GM19455 (cell line): Measurements from ENCODE around the gene FLT3LG.

Experiments used
- ATAC-seq: cut with Tn5 transposase; IDR thresholded peaks from one replicate; pipeline ENCODE4 v1.9.1; 2021; ENCODE audit not compliant: unreplicated experiment

Gene FLT3LG

DNA sequence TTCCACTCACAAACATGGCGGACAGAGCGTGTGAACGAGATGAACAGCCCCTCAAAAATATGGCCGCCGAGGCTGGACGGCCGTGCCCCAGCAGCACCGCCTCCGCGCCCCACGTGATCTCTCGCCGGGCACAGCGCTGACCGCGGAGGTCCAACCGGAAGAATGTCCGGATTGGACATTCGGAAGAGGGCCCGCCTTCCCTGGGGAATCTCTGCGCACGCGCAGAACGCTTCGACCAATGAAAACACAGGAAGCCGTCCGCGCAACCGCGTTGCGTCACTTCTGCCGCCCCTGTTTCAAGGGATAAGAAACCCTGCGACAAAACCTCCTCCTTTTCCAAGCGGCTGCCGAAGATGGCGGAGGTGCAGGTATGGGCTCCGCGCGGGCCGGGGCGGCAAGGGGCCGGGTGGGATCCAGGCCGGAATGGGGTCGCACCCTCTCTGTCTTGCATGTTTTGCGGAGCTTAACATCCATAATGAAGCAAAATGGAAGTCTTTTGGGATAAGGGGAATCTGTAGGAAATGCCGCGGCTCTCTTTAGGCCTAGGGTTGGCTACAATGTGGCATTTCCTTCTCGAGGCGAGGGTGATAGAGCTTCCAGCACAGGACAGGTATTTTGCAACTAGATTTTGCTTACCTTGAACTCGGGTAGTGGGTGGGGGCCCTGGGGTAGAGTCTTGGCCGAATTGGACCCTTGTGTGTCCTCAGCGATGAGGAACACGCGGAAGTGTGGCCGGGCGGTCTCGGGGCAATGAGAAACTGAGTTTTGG lies 13.4 kb downstream of the FLT3LG start, which contains the start of gene RPL13A:
TSS of gene RPL13A (plus strand) at position 332 of the 769 bp plus-strand sequence. CDS start at position 354, 22 bp downstream.
- peak; percentile 81 for ATAC-seq

DNA sequence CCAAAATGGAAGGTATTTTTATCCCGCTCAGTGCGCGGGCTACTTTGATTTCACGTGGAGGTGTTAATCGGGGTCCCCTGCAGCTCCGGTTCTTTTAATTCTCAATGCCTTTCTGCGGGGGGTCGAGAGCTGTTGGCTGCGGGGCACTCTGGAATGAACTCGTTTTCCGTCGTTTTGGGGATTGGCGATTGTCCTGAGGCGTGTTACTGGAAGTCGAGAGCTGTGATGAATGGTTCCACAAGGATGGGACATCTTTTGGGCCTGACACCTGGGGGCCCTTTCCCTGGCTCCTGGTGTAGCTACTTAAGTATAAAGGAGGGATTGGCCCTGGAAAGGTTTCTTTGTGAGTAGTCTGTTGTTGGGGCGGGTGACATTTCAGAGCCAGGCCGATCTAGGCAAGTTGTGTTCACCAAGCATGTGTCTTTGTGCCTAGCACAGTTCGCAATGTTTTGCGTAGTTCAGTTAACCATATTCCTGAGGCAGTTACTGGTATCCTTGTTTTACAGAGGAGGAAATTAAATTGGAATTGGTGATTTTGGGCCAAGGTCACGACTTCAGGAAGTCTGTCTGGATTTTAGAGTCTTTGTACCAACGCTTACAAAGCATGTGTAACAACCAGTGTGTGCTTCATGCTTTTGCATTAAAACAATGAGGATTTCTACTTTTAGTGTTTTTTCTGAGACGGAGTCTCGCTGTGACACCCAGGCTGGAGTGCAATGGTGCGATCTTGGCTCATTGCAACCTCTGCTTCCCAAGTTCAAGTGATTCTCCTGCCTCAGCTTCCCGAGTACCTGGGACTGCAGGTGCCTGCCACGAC lies 14.2 kb downstream of the FLT3LG start:
- no peak for ATAC-seq

DNA sequence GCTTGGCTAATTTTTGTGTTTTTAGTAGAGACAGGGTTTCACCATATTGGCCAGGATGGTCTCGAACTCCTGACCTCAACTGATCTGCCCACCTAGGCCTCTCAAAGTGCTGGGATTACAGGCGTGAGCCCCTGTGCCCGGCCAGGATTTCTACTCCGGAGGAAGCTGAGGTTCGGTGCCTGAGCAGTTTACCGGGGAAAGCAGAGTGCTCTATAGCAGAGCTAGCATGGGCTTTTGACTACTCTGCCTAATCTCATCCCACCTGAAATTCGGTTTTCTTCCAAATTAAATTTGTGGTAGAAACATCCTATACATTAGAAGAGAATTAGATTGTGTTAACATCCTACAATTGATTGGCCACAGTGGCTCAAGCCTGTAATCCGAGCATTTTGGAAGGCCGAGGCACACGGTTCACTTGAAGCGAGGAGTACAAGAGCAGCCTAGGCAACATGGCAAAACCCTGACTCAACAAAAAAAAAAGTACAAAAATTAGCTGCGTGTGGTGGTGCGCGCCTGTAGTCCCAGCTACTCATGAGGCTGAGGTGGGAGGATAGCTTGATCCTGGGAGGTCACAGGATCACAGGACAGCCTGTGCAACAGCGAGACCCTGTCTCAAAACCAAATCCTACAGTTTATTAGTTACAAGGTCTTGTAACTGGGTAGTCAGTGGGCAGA lies 15.0 kb downstream of the FLT3LG start:
- no peak for ATAC-seq

DNA sequence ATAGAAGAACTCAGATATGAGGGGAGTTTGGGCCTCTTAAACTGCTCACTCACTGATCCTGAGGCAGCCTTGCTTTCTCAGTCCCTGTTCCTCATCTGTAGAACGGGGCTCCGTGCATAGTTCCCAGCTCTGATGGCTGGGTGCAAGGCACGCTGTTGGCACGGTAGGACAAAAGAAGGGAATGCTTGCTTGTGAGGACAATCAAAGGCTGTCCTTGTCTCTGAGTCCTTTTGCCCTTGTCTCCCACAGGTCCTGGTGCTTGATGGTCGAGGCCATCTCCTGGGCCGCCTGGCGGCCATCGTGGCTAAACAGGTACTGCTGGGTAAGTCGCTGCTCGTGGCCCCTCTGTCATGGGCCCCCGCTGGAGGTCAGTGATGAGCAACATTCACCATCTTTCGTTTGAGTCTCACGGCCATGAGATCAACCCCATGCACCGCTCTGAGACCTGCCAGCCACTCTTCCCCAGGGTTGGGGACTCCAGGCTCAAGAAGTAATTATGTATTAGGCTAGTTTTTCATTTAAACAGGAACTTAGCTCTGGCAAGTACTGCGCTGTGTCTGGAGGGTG lies 15.7 kb downstream of the FLT3LG start:
- no peak for ATAC-seq

DNA sequence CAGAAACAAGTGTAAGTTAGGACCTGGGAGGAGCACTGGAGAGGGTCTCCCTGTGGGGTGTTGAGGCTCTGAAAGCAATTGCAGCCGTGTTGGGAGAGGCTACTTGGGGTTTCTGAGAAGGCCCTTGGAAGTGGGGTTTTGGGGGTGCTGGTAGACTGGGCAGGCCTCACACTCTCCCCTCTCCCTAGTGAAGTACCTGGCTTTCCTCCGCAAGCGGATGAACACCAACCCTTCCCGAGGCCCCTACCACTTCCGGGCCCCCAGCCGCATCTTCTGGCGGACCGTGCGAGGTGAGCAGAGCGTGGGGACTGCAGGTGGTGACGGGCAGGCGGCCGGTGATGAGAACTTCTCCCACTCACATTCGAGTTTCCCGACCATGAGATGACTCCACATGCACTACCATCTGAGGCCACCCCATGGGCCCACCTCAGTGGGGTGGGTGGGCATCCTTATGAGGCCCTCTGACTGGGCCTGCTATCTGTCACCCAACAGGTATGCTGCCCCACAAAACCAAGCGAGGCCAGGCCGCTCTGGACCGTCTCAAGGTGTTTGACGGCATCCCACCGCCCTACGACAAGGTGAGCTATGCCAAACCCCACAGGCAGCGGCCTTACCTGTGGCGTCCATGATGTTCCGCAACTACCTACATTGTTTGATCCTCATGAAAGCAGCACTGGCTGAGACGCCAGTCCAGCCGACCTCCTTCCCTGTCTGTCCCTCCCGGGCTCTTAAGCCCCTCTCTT lies 16.4 kb downstream of the FLT3LG start:
- no peak for ATAC-seq

DNA sequence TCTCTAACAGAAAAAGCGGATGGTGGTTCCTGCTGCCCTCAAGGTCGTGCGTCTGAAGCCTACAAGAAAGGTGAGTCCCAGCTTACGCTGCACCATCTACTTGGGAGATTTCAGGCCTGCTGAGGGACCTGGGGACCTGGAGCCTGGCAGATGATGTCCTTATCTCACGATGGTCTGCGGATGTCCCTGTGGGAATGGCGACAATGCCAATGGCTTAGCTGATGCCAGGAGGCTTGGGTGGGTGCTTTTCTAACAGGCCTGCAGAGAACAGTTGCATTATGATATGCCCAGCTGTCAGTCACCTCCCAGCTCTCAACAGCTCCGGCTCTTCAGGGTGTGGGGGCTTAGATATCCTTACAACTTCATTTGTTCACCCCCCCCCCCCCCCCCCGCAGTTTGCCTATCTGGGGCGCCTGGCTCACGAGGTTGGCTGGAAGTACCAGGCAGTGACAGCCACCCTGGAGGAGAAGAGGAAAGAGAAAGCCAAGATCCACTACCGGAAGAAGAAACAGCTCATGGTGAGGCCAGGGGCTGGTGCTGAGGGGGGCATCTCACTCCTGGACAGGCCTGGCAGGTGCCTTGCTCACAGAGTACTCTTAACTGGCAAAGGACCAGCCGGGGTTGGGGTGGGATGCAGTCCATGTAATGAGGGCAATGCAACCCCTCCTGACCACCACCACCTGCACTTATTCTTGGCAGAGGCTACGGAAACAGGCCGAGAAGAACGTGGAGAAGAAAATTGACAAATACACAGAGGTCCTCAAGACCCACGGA lies 17.2 kb downstream of the FLT3LG start:
- ATAC-seq, result no peak

DNA sequence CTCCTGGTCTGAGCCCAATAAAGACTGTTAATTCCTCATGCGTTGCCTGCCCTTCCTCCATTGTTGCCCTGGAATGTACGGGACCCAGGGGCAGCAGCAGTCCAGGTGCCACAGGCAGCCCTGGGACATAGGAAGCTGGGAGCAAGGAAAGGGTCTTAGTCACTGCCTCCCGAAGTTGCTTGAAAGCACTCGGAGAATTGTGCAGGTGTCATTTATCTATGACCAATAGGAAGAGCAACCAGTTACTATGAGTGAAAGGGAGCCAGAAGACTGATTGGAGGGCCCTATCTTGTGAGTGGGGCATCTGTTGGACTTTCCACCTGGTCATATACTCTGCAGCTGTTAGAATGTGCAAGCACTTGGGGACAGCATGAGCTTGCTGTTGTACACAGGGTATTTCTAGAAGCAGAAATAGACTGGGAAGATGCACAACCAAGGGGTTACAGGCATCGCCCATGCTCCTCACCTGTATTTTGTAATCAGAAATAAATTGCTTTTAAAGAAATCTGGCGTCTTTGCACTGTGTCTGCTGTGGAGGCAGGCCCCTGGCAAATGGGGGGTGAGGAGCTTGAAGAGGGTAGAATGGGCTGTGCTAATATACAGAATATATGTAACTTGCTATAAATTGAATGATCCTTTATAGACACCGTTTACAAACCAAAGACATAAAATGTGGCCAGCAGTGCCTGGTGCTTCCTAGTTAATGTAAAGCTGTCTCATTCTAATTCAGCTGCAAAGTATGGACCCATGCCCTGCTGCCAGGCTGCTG lies 18.0 kb downstream of the FLT3LG start:
- no peak for ATAC-seq

DNA sequence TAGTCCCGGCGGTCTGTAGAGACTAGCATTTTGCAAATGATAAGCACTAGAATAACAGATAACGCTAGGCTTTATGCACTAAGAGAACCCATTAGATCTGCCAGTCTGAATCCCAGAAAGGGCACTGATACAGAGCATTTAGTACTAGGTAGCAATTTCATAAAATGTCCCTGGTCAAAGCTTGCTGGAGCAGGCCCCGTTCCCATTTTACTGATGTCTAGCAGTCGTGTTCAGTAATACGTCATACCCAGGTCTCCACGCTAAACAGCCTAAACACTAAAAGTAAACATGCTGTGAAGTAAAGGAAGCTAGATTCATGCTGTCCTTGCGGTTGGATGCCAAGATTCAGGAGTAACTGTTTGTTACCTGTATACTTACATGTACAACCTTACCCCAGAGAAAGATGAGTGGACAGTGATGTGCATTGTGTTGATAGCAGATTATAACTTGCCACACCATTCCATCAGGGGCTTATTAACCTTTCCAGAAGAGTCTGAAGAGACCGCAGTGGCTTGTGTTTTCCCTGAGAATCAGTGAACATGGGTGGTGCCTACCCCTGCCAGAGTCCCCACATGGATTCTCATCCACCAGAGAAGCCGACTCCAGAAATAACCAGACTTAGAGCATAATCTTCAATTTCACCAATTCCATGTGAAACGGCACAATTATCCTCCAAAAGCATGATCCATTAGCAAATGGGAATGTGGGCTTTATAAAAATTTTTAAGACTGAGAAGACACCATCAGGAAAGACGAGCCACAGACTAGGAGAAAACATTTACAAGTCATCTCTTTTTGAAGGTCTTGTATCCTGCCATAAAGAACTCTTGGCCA lies 18.8 kb downstream of the FLT3LG start:
- ATAC-seq, result no peak

DNA sequence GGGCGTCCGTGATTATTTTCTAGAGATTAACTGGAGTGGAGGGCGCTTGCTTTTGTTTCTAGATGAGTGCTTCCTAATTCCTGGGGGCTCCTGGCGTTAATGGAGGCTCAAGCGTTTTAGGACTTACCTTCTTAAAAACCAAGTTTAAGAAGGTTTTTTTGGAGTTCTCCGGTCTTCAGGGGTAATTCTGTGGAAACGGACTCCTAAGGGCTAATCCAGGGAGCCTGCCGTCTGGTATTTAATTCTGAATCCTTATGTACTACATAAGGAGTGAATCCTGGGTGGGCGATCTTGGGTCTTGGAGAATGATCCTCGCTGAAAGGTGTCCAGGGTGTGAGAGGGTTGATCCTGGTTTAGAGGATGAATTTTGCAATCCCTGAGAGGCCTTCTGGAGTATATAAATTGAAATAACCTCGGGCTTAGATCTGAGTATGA lies 22.6 kb downstream of the FLT3LG start:
- no peak for ATAC-seq

DNA sequence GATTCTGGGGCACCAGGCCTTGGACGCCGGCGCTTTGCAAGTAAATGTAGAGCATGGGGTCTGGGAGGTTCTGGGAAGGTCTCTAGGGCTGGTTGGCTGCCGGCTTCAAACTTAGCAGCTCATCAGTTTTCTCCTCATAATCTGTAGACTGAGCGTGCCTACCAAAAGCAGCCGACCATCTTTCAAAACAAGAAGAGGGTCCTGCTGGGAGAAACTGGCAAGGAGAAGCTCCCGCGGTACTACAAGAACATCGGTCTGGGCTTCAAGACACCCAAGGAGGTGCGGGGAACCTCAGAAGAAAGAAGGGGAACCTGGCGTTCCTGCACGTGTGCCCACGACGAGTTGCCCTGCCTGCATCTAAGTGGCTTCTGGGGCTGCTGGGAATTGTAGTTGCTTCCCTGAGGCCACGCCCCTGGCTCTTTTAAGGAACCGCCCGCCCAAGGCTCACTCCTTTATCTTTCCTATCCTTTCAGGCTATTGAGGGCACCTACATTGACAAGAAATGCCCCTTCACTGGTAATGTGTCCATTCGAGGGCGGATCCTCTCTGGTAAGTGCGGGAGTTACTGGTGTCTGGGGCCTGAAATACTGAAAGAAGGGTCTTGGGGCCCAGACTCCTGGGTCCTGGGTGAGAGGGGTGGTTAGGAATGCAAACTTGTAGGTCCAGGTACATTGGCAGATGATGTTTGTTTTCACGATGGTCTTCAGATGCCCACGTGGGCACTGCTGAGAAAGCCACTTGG lies 23.2 kb downstream of the FLT3LG start:
- no peak for ATAC-seq

DNA sequence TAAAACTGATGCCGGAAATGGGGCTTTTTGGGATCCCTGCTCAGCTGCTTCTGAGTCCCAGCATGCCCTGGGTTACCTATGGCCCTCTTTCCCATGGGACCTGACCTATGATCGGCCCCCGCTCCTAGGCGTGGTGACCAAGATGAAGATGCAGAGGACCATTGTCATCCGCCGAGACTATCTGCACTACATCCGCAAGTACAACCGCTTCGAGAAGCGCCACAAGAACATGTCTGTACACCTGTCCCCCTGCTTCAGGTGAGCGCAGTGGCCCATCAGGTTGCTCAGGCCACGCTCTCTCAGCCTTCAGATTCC lies 23.7 kb downstream of the FLT3LG start:
- no peak for ATAC-seq

DNA sequence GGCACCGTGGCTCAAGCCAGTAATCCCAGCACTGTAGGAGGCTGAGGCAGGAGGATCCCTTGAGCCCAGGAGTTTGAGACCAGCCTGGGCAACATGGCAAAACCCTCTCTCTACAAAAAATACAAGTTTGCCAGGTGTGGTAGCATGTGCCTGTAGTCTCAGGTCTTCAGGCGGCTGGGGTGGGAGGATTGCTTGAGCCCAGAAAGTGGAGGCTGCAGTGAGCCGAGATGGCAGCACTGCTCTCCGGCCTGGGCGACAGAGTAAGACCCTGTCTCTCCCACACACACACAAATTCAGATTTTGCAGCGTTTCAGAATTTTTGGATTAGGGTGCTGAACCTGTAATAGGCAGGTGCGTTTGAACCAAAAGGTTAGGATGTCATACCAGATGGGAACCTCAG lies 24.5 kb downstream of the FLT3LG start:
- ATAC-seq, result no peak

DNA sequence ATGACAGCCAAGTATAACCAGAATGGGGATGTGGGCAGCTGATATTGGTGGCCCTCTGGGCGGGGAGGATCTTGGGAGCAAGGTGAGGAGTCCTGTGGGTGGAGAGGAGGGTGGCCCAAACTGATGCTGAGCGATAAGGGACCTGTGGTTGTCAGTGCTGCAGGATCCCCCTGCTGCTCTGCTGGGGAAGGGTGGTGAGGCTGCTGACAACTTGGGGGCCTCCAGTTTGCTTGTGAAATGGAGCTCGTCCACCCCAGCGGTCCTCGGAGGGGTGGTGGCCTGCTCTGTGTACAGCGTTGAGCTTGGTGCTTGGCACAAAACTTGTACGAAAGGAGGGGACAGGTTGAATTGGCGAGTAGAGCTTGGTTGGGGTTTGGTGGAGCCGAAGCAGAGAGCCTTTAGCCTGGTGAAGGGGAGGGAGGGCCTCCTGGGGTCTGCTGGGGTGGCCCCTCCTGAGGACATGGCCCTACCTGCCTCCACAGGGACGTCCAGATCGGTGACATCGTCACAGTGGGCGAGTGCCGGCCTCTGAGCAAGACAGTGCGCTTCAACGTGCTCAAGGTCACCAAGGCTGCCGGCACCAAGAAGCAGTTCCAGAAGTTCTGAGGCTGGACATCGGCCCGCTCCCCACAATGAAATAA lies 25.1 kb downstream of the FLT3LG start:
- ATAC-seq, result no peak

DNA sequence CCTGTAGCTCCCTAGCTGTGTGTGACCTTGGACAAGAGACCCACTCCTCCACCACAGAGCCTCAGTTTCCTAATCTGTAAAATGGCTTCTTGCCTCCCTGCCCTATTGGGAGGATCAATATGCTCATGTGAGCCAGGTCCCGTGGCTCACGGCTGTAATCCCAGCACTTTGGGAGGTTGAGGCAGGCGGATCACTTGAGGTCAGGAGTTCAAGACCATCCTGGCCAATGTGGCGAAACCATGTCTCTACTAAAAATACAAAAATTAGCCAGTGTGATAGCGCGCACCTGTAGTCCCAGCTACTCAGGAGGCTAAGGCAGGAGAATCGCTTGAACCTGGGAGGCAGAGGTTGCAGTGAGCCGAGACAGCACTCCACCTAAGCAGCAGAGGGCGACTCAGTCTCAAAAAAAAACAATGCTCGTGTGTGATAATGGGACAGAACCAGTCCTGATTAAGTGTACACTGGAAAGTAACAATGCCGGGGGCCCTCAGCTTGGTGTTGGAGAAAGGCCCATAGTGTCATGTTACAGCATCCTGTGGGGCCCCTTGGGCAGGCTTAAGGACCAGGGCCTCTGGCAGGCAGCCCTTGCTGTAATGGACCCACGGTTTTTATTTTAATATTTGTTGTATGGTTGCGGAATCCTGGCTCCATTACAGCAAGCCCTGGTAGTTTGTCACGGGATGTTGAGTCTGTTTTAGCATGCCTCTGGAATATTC lies 29.0 kb downstream of the FLT3LG start:
- no peak for ATAC-seq

DNA sequence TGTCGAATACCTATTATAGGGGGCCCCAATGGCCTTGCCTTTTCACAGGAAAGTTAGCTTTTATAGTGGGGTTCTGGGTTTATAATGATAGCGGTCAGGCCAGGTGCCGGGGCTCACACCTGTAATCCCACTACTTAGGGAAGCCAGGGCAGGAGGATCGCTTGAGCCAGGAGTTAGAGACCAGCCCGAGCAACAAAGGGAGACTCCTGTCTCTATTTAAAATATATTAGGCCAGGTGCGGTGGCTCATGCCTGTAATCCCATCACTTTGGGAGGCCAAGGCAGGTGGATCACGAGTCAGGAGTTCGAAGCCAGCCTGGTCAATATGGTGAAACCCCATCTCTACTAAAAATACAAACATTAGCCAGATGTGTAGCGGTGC lies 29.6 kb downstream of the FLT3LG start:
- no peak for ATAC-seq

DNA sequence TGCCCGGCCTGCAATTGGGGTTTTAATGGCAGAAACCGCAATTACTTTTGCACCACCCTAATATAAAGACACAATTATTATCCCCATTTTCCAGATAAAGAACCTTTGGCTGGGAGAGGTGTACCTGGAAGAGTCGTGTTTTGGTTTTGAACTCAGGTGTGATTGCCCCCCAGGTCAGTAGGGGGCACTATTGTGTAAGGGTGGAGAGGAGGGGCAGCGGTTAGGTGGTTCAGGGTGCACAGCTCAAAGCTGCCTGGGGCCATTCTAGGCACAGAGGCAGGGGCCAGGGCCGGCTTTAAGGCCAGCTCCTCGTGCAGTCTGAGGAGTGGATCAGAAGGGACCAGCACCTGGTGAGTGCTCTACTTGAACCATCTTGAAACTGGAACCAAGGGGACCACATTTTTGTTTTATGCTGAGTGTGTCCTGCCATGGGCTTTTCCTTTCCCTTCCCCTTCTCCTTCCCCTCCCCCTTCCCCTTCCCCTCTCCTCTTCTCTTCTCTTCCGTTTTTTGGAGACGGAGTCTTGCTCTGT lies 32.6 kb downstream of the FLT3LG start:
- ATAC-seq, result no peak
